K562 (cell line): ENCODE results near the gene POLR1B. TPM values are rescaled to one million over a fixed set of nuclear protein-coding genes. Genes with fewer than 3 reads are reported as not detected.

Source experiments
- HDAC8 ChIP-seq: fragments of 450-650 bp; IDR thresholded peaks from 2 replicates; pipeline ENCODE4 v1.6.1; 2016; ENCODE audit warnings: mild to moderate bottlenecking, missing genetic modification characterization, moderate library complexity, missing compliant biosample characterization
- PHF21A ChIP-seq: fragments of 450-650 bp; IDR thresholded peaks from 2 replicates; pipeline ENCODE4 v1.6.1; 2017; ENCODE audit warnings: low read depth, borderline replicate concordance
- POLR2AphosphoS2 ChIP-seq: IDR thresholded peaks from 2 replicates; pipeline ENCODE4 v1.6.1; 2012; ENCODE audit warnings: low read length, improper control_type of control experiment
- POLR2AphosphoS5 ChIP-seq: IDR thresholded peaks from 2 replicates; pipeline ENCODE4 v1.6.1; 2011; ENCODE audit warnings: mild to moderate bottlenecking, low read depth, low read length, moderate library complexity; ENCODE audit not compliant: control insufficient read depth, insufficient read depth
- polyA plus RNA-seq, 8 experiments: library from polyadenylated mRNA; depleted of rRNA in 4 of 8; stranded (reverse) in 5 of 8; unstranded in 3 of 8; fragments of >200 nt; fragmentation: Nextera tagmentation in 2 of 8; fragmentation: Illumina TruSeq in 1 of 8; extraction: Ambion mirVana in 2 of 8; extraction: Trizol in 1 of 8; gene quantifications; 2 replicates each; pipeline versions ENCODE4 v1.2.1 to v1.2.3, GENCODE V29; 2011 to 2014; ENCODE audit warnings: inconsistent platforms in 1 of 8, missing spikeins in 1 of 8
- total RNA-seq, 7 experiments: library from RNA; depleted of rRNA in 6 of 7; stranded (reverse); fragments of >200 nt in 6 of 7; fragmentation: Illumina TruSeq in 2 of 7; extraction: Trizol in 2 of 7; gene quantifications; 2 replicates each; pipeline versions ENCODE4 v1.2.1 to v1.2.3, GENCODE V29; 2011 to 2021; ENCODE audit warnings: low replicate concordance in 1 of 7
- TF ChIP-seq, protein P1 (sequence below): sonication (generic); formaldehyde crosslinking; IDR thresholded peaks from 2 replicates; pipeline ENCODE4 v1.8.0; 2023; ENCODE audit warnings: mild to moderate bottlenecking, missing genetic modification reagents
- TF ChIP-seq, protein P2 (sequence below), 2 experiments: fragments of 450-650 bp; IDR thresholded peaks; 2 replicates each; pipeline ENCODE4 v1.6.1; 2016; ENCODE audit warnings: mild to moderate bottlenecking in 2 of 2, borderline replicate concordance in 1 of 2, low read depth in 1 of 2, moderate library complexity in 1 of 2
- TF ChIP-seq, protein P3 (sequence below): fragments of 250-450 bp; sonication (Bioruptor Pico); IDR thresholded peaks from 2 replicates; pipeline ENCODE4 v1.4.0; 2020; ENCODE audit warnings: mild to moderate bottlenecking, moderate library complexity
- TF ChIP-seq, protein P4 (sequence below): fragments of 250-450 bp; sonication (Bioruptor Pico); IDR thresholded peaks from 2 replicates; pipeline ENCODE4 v1.4.0; 2020; ENCODE audit warnings: mild to moderate bottlenecking, moderate library complexity

The POLR1B gene
- total and polyA plus RNA-seq, 9 of the 15 experiments (the other 6 are each of a cell fraction or from before 2014, with no cell fraction given), result 19.8 to 55.1 (median 40.2) TPM

- TF ChIP-seq, protein P1, sequence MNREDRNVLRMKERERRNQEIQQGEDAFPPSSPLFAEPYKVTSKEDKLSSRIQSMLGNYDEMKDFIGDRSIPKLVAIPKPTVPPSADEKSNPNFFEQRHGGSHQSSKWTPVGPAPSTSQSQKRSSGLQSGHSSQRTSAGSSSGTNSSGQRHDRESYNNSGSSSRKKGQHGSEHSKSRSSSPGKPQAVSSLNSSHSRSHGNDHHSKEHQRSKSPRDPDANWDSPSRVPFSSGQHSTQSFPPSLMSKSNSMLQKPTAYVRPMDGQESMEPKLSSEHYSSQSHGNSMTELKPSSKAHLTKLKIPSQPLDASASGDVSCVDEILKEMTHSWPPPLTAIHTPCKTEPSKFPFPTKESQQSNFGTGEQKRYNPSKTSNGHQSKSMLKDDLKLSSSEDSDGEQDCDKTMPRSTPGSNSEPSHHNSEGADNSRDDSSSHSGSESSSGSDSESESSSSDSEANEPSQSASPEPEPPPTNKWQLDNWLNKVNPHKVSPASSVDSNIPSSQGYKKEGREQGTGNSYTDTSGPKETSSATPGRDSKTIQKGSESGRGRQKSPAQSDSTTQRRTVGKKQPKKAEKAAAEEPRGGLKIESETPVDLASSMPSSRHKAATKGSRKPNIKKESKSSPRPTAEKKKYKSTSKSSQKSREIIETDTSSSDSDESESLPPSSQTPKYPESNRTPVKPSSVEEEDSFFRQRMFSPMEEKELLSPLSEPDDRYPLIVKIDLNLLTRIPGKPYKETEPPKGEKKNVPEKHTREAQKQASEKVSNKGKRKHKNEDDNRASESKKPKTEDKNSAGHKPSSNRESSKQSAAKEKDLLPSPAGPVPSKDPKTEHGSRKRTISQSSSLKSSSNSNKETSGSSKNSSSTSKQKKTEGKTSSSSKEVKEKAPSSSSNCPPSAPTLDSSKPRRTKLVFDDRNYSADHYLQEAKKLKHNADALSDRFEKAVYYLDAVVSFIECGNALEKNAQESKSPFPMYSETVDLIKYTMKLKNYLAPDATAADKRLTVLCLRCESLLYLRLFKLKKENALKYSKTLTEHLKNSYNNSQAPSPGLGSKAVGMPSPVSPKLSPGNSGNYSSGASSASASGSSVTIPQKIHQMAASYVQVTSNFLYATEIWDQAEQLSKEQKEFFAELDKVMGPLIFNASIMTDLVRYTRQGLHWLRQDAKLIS (CRISPR knock-in tag), result no peak
- TF ChIP-seq HDAC8 (tag), result no peak
- TF ChIP-seq, protein P2, sequence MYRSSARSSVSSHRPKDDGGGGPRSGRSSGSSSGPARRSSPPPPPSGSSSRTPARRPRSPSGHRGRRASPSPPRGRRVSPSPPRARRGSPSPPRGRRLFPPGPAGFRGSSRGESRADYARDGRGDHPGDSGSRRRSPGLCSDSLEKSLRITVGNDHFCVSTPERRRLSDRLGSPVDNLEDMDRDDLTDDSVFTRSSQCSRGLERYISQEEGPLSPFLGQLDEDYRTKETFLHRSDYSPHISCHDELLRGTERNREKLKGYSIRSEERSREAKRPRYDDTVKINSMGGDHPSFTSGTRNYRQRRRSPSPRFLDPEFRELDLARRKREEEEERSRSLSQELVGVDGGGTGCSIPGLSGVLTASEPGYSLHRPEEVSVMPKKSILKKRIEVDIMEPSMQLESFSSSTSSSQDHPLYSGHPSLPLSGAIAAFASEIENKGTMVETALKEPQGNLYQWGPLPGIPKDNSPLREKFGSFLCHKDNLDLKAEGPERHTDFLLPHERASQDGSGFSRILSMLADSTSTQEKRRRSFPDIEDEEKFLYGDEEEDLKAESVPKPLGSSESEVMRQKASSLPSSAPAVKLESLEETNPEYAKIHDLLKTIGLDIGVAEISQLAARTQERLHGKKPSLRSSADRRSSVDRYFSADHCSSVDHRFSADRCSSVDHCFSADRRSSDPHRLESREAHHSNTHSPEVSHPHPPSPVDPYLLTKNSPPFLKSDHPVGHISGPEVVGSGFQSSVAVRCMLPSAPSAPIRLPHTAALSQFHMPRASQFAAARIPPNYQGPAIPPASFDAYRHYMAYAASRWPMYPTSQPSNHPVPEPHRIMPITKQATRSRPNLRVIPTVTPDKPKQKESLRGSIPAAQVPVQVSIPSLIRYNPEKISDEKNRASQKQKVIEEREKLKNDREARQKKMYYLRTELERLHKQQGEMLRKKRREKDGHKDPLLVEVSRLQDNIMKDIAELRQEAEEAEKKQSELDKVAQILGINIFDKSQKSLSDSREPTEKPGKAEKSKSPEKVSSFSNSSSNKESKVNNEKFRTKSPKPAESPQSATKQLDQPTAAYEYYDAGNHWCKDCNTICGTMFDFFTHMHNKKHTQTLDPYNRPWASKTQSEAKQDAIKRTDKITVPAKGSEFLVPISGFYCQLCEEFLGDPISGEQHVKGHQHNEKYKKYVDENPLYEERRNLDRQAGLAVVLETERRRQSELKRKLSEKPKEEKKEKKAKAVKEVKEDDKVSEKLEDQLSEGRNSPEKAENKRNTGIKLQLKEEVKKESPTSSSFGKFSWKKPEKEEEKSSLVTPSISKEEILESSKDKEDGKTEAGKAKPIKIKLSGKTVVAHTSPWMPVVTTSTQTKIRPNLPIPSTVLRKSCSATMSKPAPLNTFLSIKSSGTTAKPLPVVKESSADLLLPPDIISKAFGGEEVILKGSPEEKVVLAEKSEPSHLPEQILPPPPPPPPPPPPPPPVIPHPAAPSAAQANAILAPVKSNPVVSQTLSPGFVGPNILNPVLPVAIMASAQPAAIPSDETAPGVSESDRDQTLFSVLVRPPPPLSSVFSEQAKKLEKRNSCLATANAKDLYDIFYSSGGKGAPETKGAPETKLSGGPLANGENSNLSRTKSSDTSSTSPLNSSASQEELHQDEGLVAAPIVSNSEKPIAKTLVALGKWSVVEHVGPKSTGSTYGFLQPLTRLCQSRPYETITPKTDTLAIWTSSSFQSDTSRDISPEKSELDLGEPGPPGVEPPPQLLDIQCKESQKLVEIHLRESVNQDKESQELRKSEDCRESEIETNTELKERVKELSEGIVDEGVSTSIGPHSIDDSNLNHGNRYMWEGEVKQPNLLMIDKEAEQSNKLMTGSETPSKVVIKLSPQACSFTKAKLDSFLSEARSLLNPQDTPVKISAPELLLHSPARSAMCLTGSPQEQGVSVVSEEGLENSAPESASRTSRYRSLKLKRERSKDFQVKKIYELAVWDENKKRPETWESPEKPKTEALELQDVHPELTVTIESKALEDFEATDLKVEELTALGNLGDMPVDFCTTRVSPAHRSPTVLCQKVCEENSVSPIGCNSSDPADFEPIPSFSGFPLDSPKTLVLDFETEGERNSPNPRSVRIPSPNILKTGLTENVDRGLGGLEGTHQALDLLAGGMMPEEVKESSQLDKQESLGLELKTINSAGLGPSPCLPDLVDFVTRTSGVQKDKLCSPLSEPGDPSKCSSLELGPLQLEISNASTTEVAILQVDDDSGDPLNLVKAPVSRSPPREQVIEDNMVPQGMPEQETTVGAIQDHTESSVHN (IDR thresholded peaks at IDR 0.05; ENCODE audit: borderline replicate concordance in 1 of 2, low read depth in 1 of 2), result no peak
- TF ChIP-seq, protein P3, sequence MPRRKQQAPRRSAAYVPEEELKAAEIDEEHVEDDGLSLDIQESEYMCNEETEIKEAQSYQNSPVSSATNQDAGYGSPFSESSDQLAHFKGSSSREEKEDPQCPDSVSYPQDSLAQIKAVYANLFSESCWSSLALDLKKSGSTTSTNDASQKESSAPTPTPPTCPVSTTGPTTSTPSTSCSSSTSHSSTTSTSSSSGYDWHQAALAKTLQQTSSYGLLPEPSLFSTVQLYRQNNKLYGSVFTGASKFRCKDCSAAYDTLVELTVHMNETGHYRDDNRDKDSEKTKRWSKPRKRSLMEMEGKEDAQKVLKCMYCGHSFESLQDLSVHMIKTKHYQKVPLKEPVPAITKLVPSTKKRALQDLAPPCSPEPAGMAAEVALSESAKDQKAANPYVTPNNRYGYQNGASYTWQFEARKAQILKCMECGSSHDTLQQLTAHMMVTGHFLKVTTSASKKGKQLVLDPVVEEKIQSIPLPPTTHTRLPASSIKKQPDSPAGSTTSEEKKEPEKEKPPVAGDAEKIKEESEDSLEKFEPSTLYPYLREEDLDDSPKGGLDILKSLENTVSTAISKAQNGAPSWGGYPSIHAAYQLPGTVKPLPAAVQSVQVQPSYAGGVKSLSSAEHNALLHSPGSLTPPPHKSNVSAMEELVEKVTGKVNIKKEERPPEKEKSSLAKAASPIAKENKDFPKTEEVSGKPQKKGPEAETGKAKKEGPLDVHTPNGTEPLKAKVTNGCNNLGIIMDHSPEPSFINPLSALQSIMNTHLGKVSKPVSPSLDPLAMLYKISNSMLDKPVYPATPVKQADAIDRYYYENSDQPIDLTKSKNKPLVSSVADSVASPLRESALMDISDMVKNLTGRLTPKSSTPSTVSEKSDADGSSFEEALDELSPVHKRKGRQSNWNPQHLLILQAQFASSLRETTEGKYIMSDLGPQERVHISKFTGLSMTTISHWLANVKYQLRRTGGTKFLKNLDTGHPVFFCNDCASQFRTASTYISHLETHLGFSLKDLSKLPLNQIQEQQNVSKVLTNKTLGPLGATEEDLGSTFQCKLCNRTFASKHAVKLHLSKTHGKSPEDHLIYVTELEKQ (CRISPR knock-in tag), result no peak
- TF ChIP-seq POLR2AphosphoS2, result no peak
- TF ChIP-seq PHF21A, result no peak
- TF ChIP-seq, protein P4, sequence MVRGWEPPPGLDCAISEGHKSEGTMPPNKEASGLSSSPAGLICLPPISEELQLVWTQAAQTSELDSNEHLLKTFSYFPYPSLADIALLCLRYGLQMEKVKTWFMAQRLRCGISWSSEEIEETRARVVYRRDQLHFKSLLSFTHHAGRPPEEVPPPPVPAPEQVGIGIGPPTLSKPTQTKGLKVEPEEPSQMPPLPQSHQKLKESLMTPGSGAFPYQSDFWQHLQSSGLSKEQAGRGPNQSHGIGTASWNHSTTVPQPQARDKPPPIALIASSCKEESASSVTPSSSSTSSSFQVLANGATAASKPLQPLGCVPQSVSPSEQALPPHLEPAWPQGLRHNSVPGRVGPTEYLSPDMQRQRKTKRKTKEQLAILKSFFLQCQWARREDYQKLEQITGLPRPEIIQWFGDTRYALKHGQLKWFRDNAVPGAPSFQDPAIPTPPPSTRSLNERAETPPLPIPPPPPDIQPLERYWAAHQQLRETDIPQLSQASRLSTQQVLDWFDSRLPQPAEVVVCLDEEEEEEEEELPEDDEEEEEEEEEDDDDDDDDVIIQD, result no peak
- TF ChIP-seq POLR2AphosphoS5, result peak; percentile 43; the same call in 1 of the 2 replicates
Measured at GRCh38 chr2:112541315-112542122, 746 bp upstream of the POLR1B start (continued).
